22Rv1 (cell line): ENCODE results near the gene RNF41.

ENCODE experiments used
- H3K27ac ChIP-seq: fragments of 450-650 bp; 2 replicates; pipeline ENCODE4 v1.5.1; 2017
- ZFX ChIP-seq: fragments of 450-650 bp; IDR thresholded peaks from 2 replicates; pipeline ENCODE4 v1.6.1; 2017; ENCODE audit warnings: antibody characterized with exemption, borderline replicate concordance
- TF ChIP-seq, protein P1 (sequence below): fragments of 450-650 bp; IDR thresholded peaks from 2 replicates; pipeline ENCODE4 v1.5.1; 2017; ENCODE audit warnings: mild to moderate bottlenecking

The RNF41 gene

DNA sequence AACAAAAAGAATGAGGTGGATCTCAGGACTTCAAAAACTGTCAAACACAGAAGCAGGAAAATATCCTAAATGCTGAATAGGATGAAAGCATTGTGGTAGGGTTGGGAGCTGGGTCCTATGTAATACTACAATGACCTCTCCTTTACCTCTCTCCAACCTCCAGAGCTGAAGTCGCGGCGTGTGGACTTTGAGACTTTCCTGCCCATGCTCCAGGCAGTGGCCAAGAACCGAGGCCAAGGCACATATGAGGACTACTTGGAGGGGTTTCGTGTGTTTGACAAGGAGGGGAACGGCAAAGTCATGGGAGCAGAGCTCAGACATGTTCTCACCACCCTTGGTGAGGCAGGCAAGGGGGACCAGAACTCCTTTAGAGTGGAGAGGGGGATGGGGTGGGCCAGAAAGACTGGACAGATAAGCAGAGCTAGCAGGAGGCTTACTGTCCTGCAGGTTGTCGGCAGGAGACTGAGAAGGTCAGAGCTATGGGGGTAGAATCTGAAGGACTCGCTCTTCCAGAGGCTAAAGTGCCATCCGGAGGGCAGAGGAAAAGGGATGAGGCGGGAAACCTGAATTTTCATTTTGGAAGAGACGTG, 66.4 kb downstream of the RNF41 start:
- H3K27ac ChIP-seq = peak overlapping the region; percentile 99
- TF ChIP-seq, protein P1, sequence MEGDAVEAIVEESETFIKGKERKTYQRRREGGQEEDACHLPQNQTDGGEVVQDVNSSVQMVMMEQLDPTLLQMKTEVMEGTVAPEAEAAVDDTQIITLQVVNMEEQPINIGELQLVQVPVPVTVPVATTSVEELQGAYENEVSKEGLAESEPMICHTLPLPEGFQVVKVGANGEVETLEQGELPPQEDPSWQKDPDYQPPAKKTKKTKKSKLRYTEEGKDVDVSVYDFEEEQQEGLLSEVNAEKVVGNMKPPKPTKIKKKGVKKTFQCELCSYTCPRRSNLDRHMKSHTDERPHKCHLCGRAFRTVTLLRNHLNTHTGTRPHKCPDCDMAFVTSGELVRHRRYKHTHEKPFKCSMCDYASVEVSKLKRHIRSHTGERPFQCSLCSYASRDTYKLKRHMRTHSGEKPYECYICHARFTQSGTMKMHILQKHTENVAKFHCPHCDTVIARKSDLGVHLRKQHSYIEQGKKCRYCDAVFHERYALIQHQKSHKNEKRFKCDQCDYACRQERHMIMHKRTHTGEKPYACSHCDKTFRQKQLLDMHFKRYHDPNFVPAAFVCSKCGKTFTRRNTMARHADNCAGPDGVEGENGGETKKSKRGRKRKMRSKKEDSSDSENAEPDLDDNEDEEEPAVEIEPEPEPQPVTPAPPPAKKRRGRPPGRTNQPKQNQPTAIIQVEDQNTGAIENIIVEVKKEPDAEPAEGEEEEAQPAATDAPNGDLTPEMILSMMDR = no peak
- TF ChIP-seq ZFX = no peak

DNA sequence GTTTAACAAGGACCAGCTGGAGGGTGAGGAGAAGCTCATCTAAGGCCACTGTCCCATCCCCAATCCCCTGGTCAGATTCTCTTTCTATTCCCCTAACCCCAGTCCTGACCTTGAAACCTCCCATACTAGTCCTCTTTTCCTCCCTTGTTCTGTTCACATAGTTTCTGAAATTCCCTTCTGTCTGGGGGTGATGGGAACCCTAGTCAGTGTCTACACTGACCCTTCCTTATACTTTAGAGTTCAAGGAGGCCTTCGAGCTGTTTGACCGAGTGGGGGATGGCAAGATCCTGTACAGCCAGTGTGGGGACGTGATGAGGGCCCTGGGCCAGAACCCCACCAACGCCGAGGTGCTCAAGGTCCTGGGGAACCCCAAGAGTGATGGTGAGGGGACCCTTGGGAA, 66.9 kb downstream of the RNF41 start:
- TF ChIP-seq, protein P1 = no peak
- no peak for TF ChIP-seq ZFX
- peak overlapping the region; percentile 99; the same call in 1 of the 2 replicates for H3K27ac ChIP-seq

DNA sequence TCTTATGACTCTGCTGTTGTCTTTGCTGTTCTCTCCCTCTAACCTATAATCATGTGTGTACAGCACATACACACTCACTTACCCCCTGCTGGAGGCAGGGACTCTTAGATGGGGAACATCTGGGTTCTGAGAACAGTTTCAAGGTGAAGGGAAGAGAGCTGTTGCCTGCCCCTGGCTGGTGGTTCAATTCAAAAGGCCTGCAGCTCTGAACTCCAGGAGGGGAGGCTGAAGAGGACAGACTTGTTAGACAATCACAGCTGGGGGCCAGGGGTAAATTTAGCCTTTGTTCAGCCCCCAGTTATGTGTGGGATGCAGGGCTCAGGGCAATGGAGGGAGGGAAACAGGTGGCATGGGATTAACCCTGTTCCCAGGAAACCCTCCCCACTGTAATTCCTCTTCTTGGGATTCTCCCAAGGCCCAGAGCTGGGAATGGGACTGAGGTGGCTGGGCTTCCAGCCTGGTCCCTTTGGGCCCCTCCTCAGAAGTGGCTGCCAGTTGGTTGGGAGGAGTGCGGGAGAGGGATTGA, 67.4 kb downstream of the RNF41 start:
- no peak for TF ChIP-seq ZFX
- TF ChIP-seq, protein P1 = no peak
- H3K27ac ChIP-seq = peak overlapping the region; percentile 99; the same call in 1 of the 2 replicates

DNA sequence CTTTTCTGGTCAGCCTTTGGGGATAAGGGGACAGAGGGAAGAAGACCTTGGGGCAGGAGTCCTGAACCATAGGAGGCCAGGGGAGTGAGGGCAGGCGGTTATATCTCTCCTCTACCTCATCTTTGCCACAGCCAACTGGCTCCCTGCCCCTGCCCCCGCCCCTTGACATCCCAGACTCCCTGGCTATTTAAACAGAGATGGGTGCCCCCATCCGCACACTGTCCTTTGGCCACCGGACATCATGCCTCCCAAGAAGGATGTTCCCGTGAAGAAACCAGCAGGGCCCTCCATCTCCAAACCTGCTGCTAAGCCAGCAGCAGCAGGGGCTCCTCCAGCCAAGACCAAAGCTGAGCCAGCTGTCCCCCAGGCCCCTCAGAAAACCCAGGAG, 68.0 kb downstream of the RNF41 start:
- peak overlapping the region; percentile 99; the same call in 1 of the 2 replicates for H3K27ac ChIP-seq
- TF ChIP-seq, protein P1 = no peak
- no peak for TF ChIP-seq ZFX

DNA sequence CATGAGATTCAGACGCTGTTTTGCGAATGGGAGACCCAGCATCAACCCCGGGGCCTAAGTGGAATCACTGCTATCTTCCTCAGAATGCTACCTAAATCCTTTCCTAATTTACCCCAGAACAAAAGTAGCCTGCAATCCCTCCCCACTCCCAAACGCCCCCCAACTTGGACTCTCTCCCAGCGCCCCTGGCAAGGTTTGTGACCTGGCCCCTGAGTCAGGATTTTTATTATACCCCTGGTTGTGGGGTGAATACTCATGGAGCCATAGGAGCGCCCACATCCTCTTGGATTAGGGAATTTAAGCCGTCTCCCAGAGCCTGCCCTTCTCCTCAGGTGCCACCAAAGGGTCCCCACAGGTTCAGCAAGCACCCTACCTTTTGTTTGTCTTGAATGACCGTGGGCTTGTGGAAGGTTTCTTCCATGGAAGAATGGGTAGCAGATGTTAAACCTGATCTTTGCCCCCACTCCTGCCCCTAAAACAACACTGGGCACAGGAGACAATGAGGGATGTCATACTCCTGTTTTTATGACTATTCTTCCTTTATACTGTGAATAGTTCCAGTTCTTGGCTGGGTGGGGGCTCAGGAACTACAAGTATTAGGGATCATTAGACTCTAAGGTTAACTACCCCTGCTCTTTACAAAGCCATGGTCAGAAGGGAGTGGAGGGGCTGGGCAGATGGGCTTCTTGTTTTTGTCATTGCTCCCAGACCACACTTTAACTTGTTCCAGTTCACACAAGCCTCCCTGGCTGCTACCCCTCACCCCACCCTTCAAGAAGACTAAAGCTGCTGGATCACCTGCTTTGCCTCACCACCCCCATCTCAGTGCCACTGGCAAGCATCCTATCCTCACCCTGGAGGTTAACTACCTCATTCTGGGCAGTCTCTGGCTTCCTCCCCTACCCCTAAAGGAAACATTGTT, 68.7 kb downstream of the RNF41 start:
- peak overlapping the region; percentile 99 for H3K27ac ChIP-seq
- TF ChIP-seq, protein P1 = no peak
- TF ChIP-seq ZFX = no peak
